ENCODE measurements around the gene ANK3.
"Not testable (repeated sequence)": the region's sequence is repeated elsewhere in the genome, so short reads cannot be mapped to it uniquely, and the experiment has no call there.

ANK3 gene

DNA sequence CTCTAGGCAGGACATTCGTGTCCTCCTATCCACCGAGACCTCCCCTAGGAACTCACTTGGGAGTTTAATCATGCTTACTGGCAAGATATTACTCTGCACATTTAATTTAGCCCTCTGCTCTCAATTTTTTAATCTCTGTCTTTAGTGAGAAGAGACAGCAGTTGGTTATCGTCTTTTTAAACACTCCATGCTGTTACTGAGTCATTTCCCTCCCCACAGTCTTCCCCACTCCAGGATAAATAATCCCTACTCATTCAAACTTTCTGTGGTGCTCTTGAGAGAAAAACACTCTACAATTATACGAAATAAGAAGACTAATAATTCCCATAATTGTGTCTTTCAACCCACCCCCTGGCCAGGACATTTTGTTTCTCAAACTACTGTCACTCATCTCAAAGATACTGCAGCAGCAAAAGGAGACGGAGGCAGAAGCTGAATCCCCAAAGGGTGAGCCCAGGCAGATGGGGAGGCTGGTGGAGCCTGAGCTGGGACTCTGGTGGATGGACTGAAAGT is 84.2 kb downstream of the ANK3 start:
- peak; percentile 38 for DNase-seq (ENCODE audit: low spot score)

DNA sequence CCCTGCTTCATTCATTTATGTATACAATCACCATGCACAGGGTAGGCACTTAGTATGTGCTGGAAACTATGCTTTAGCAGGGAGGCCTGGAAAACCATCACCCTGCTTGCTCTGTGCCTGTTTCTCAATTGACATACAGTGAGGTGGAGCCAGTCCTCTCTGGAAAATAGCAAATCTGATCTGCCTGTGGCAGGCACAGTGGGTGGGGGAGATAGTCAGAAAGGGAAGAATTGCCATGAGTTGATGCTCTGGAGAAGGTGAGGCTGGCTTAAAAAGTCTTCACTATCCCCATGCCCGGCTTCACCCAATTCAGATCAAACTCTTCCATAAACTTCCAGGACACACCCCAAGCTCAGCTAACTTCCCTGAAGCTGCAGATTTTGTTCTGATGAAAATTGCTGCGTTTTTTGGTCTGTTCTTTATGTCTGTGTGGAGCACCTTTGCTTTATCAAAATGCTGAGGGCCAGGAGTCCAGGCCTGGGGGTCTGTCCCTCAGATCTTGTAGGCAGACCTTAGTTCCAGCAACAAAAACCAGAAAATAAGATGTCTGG is 84.8 kb downstream of the ANK3 start:
- no peak for DNase-seq (ENCODE audit: low spot score)

DNA sequence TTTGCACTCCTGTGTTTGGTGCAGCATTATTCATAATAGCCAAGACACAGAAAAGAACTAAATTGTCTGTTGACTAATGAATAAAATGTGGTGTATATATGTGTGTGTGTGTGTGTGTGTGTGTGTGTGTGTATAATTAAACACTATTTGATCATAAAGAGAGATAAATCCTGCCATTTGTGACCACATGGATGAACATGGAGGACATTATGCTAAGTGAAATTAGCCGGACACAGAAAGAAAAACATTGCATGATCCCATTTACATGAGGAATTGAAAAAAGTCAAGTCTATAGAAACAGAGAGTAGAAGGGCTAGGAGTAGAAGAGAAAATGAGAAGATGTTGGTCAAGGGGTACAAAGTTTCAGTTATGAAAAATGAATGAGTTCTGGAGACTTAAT is 85.9 kb downstream of the ANK3 start:
- no peak for DNase-seq (ENCODE audit: low spot score)

DNA sequence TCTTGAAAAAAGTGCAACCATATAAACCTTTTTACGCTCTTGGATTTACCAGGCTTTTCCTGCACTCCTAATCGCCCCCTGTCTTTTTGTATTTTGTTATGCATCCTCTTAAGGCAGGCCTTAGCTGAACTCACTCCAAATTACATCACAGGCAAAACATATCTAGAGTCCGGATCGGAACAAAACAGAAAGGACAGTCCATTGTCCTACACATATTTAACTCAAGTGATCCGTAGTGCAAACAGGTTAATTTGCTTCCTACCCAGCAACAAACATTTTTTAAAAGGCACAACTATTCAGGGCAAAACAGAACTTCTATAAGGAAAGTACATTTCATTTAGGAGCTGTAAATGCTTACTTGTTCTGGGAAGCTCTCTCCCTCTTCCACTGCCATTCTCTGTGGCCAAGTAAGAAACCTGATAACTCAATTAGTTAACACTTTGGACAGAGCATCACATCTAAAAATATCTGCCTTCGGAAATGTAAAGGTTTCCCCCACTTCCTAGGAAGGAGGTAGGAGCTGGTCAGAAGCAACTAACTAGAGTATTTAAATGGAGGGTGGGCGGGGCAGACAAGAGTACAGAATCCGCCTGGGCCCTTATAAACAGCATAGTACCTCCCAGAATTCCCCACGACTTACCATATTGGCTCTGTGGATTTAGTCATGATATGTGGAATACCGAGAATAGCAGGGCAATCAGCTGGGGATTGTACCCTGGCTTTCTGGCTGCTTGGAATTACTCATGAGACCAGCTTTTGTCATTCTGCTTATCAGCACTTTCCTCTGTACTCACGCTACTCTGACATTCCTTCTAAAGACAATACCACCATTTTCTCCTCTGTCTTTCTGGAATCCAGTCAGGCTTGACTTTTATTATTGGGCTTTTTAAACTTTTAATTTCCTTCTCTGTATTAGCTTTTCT is 89.5 kb downstream of the ANK3 start:
- DNase-seq (ENCODE audit: low spot score): no peak

DNA sequence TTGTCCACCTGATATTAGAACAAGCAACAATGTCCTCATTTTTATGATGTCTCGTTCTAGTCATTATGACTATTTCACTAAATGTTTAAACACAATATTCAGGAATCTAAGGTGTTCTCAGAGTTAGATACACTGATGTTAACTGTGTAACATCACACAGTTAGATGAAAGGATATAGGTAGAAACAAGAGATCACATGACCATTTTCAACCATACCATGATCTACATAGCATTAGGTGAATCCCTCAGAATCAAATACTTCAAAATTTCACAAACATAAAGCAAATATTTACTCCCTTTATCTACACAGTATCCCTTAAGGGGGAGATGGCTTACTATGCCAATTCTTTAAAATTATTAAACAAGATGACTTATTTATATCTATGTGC is 90.3 kb downstream of the ANK3 start:
- DNase-seq (ENCODE audit: low spot score): no peak

DNA sequence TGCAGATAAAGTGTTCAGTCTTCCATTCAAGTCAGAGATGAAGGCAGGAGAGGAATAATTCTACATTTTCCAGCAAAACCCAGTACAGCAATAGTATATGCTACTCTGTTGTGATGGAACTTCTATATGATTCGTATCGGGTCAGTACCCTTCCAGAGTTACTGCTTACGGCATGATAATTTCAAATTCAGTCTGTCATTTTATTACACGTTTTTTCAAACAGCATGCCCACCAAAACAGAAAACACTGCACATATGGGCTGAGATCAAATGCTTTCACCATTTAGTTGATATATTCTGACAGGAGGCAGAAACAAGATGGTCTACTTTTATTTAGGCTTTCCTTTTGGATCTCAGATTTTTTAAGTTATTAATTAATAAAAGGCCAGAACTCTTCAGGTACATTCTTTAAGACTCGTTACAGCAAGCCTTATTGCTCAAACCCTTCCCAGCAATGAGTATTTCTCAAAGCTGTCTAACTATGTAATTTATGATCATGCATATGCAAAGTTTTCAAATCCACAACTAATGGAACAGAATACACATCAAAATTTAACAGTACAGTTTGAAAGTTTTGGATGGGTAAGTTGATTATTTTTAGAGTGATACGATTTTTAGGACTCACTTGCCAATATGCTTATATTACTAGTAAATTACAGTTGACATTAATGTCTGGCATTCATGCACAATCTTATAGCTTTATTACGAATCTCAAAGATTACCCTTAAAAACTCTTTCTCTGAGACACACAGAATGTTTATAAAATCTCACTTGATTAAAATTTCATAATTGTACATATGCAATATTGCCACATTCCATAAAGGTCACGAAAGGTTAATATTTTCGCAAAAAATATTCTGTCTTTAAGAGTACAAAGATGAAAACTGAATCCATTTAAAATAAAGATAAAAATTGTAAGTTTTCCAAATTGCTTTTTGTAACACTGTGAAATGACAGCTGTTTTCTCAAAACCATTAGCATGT is 91.0 kb downstream of the ANK3 start:
- DNase-seq (ENCODE audit: low spot score): no peak

DNA sequence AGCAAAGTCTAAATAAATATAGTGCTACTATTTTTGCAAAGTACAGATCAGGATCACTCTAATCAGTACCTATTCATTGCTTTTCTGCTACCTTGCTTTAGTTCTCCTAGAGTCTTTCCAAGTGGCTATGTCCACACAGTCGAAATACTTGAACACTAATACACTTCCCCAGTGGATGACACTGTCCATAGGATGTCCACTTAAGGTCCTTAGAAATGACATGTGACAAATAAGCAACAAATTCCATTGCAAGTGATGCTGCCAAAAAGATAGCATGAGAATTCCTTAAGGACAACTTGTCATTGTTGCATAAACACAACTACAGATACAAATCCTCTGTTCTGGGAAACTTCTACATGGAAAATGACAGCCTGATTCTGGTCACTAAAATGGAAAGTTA is 93.6 kb downstream of the ANK3 start:
- DNase-seq (ENCODE audit: low spot score): no peak

DNA sequence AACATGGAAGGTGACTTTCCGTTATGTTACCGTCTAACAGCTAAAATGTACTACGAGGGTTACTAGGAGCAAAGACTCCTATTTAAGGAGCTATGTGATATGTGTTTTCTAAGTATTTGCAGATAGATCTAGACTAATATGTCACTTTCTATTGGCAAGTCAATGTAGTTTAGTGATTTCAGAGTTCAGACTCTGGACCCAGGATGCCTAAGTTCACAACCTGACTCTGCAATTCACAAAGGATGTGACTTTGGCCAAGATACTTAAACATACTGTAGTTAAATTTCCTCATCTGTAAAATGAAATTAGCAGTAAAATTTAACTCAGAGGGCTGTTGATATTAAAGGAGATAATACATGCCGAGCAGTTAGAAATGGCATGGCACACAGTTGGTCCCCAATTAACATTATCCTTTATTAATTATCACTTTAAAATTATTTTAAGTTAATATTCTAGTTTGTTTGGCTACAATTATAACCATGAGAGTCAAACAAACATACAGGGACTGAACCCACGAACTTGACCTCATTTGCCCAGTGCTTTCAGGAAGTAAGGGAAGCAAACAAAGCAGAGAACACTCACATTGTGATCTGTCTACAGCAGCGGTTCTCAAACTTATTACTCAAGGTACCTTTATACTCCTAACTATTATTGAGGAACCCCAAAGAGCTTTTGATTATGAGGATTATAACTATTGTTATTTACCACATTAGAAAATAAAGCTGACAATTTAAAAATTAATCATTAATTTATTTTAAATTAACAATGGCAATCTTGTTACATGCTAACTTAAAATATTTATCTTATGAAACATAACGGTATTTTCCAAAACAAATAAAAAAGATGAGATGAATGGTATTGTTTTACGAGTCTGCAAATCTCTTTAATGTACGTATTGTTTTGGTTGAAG is 94.4 kb downstream of the ANK3 start:
- no peak for DNase-seq (ENCODE audit: low spot score)

DNA sequence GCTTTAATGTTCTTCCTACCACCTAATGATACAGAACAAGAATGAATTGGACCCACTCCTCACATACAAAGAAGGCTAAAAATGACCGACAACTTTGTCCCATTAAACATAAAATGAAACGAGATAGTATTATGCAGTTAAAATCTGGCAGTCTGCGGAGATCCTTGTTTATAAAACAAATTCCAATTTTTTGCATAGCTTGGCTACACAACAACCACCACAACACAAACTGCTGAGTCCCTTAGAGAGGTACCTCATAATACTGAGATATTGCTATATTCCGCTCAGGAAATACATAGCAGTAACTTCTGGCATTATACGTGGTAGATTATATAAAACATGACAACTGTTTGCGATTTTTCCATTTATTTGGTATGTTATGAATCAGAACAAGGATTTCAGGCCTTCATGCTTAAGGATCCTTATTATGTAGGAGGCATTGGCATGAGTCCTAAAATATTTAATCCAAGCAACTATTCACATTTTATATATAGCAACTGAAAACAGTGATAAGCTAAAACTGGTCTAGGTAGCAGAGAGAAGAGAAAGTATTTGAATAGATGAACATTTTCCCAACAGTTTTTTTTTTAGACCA is 96.0 kb downstream of the ANK3 start:
- no peak for DNase-seq (ENCODE audit: low spot score)

DNA sequence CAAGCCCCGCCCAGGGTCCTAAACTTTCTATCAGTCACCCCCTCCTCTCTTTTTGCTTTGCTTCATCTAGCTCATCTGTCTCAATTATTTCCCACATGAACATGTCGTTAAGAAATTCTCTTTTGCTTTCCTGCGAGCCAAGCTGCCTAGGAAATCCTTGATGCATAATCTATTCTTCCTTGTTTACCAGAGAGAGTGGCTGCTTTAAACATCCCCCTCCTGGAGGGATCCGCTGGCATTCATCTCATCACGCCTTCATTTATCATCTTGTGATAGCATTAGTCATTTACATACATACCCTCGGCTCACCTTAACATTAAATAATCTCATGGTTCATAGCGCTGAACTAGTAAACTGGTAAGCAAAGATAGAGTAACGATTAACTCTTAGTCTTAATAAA is 96.7 kb downstream of the ANK3 start:
- DNase-seq (ENCODE audit: low spot score): no peak

DNA sequence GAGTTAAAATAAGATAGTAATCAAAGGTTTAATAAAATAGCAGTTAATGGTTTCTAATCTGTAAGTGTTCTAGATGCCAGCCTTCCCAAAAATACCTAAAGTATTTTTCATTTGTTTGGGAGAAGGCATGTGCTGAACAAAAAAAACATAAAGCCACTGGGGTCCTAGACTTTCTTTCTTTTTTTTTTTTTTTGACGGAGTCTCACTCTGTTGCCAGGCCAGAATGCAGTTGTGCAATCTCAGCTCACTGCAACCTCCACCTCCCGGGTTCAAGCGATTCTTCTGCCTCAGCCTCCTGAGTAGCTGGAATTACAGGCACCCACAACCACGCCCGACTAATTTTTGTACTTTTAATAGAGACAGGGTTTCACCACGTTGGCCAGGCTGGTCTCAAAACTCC is 97.1 kb downstream of the ANK3 start:
- DNase-seq (ENCODE audit: low spot score): not testable (repeated sequence)

DNA sequence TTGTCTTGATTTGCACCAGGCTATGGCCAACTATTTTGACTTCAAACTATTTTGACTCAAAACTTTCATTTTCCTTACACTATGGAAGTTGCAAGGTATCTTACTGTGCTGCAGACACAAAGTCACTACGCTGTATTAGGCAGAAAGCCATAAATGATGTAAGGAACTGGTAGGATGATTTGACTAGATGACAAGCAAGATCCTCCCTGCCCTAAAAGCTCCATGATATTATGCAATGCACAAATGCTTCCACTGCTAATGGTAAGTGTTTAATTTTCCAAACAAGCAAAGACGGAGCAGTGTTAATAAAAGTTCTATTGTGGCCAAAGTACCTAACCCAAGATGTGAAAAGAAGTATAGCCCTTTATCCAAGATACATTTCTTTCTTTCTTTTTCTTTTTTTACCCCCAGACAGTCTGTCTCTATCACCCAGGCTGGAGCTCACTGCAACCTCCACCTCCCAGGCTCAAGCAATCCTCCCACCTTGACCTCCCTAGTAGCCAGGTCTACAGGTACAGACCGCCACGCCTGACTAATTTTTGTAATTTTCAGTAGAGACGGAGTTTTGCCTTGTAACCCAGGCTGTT is 98.2 kb downstream of the ANK3 start:
- DNase-seq (ENCODE audit: low spot score): no peak

DNA sequence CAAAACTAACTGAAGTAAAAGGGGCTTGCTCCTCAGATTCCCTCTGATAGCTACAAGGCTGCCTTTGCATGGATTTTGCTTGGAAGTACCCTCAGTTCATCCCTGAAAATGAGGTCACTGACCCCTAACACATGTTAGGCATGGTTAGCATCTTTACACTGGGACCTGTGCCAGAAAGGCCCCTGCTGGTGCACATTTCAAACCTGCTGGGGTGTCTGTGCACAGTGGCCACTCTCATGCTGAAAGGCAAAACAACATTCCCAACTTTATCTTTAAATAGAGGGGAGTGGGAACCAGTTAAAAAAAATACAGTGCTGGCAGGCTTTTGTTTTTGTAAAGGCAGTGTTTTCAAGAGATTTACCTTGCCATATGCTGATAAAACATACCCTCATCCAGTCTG is 99.1 kb downstream of the ANK3 start:
- DNase-seq (ENCODE audit: low spot score): no peak

DNA sequence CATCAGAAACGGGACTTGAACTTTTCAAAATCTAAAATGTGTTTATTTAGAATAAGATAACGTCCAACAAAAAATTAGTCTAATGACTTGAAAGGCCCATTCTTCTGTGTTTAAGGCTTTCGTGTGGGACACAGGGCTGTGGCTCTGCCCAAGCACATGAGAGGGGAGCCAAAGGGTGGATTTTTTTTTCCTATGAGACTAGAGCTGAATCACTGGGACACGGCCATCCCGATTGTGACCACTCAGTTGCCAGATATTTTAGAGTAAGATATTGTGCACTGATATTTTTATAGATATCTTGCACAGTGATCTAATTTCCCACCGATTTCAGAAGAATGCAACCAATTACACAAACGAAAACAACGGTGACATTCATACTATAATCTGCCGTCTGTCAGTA is 99.9 kb downstream of the ANK3 start:
- DNase-seq (ENCODE audit: low spot score): no peak

DNA sequence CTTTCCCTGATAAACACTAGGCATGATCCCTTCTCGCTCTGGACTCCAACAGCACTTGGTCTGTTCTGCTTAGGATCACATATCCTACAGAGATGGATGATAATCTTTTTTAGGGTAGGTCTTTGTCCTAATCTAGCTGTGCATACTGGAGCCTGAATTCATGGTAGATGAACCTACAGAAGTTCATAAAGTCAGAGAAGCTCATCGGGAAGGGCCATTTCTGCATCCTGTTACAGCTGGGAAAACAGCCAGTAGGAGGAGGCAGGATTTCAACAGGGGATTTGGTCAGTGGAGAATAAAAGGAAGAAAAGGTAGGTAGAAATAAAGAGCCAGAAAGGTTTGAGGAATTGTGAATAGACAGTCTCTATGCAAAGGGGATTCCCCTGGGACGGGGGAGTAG is 101.4 kb downstream of the ANK3 start:
- DNase-seq (ENCODE audit: low spot score): no peak

DNA sequence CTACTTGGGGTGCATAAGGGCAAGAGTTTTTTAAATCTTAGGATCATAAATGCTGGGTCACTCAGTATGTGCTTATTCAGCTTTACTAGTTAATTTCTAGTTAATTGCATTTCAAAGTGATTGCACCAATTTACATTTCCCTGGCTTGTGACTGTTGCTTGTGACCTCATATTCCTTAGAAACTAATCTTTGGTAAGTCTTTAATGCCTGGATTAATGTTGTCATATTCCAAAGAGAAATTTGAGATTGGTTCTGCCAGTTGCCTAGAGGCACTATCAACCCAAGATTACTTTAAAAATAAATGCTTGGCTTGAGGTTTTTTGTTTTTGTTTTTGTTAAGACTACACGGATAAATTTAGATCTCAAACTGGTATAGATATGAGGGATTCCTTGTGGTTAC is 103.1 kb downstream of the ANK3 start:
- no peak for DNase-seq (ENCODE audit: low spot score)

DNA sequence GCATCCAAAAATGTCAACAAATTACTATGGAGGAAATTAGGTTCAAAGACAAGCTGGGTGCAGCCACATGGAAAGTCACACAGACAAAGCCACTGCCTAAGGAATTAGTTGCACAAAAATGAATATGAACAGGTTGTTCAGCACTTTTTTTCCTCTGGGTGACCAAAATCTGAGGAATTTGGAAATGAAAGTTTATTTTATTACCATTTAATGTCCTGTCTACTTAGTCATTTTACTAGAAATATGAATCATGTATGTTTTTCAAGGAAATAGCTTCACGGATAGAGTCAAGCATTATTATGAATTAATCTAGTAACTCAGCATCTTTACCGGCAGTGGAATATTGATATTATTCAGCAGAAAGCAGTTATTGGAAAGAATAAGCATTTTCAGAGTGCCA is 106.3 kb downstream of the ANK3 start:
- peak; percentile 10 for DNase-seq (ENCODE audit: low spot score)

DNA sequence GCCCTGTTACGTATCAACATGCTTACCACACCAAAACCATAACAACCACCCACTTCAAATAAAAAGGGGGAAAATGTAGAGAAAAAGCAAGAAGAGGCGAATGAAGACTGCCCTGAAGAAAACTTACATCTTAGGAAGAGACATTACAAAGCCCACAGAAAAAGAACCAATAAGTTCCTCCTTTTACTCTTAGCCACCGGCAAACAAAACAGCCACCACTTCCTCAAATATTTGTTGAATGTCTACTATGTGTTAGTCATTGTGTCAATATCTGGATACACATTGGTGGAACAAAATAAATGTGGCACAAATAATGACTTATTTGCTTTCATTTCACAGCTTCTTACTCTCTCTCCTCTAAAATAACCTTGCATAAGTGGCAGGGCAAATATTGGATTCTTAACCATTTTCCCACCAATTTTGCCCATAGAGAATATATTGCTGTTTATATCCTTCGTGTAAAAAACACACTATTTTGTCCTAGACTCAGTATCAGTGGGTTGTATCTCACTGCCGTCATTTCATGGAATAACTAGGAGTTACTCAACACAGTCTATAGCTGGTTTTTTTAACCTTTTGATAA is 106.8 kb downstream of the ANK3 start:
- DNase-seq (ENCODE audit: low spot score): peak; percentile 30

DNA sequence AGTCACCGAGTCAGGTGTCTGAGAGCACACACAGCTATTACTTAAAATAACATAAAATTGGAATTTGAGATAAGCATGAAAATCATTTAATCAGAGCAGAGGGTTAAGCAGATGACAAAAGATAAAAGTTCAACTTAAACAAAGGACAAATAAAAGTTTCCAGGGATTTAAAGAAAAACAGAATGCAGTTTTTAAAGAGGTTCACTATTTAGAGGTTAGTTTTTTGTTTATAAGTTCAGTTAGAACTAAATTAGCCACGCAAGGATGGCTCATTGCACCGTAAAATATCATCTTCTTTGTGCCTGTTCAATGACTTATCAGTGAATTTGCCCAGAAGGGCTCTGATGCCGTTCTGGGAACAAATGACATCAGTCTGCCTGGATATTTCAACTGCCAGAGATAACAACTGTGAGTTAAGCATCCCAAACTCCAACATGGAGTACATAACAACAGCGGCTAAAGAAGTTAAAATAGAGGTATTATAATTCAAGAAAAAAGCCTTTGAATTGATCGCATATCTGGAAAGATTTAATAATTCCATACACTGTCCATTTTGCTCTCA is 107.8 kb downstream of the ANK3 start:
- no peak for DNase-seq (ENCODE audit: low spot score)

DNA sequence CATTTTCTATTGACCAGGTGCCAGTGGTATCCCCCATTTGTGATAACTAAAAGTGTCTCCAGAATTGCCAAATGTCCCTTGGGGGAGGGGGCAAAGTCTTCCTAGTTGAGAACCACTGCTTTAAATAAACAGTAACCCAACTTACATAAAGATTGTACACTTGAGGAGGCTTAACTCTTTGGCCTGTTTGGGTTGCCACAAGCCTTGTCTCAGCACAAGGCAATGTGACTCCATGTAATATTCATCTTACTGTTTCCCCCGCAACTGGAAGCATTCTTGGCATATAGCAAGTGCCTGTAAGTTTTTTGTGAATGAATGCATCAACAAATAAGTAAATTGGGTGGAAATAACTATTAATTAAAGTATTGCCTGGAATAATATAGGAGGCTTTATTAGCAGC is 108.3 kb downstream of the ANK3 start:
- DNase-seq (ENCODE audit: low spot score): peak; percentile 13

Data from GM03348 (cell line).